Glutamatergic neuron (in vitro differentiated cells): ENCODE results near the gene MAD2L2. TPM values are rescaled to one million over a fixed set of nuclear protein-coding genes. Genes with fewer than 3 reads are reported as not detected.
A peak's percentile ranks its signal among the peaks of the same experiment; 100 is the strongest.

Experiments
- DNase-seq: peaks from one replicate; pipeline ENCODE4 v3.0.0; 2022
- H3K27ac Mint-ChIP-seq: one replicate; pipeline ENCODE4 v1.8.0; 2020; ENCODE audit warnings: mild to moderate bottlenecking, mixed read lengths, inconsistent platforms; ENCODE audit not compliant: unreplicated experiment
- H3K27me3 Mint-ChIP-seq: one replicate; pipeline ENCODE4 v1.8.0; 2020; ENCODE audit warnings: mild to moderate bottlenecking, moderate library complexity, mixed read lengths, inconsistent platforms; ENCODE audit not compliant: unreplicated experiment
- H3K36me3 Mint-ChIP-seq: one replicate; pipeline ENCODE4 v1.8.0; 2020; ENCODE audit warnings: mild to moderate bottlenecking, mixed read lengths, inconsistent platforms; ENCODE audit not compliant: unreplicated experiment
- H3K4me1 Mint-ChIP-seq: one replicate; pipeline ENCODE4 v1.8.0; 2020; ENCODE audit warnings: mild to moderate bottlenecking, low read depth, mixed read lengths, inconsistent platforms; ENCODE audit not compliant: unreplicated experiment
- H3K4me3 Mint-ChIP-seq: one replicate; pipeline ENCODE4 v1.8.0; 2020; ENCODE audit warnings: mild to moderate bottlenecking, mixed read lengths, inconsistent platforms; ENCODE audit not compliant: unreplicated experiment
- H3K9me3 Mint-ChIP-seq: one replicate; pipeline ENCODE4 v1.8.0; 2020; ENCODE audit warnings: mild to moderate bottlenecking, moderate library complexity, mixed read lengths, inconsistent platforms; ENCODE audit not compliant: unreplicated experiment
- total RNA-seq: library from RNA; stranded (reverse); fragmentation: NEBNext Ultra II Directional; extraction: Animal tissue kit (Norgen Biotek cat#: 25700); gene quantifications from one replicate; pipeline ENCODE4 v1.2.1, GENCODE V29; 2021; ENCODE audit not compliant: unreplicated experiment
- TF ChIP-seq, protein P1 (sequence below): fragments of 200-600 bp; sonication (generic); IDR thresholded peaks from one replicate; pipeline ENCODE4 v1.5.0; 2021; ENCODE audit not compliant: partially characterized antibody, unreplicated experiment

Gene MAD2L2
- total RNA-seq, 1 donor from 2014 or later = 90.2 TPM

DNA sequence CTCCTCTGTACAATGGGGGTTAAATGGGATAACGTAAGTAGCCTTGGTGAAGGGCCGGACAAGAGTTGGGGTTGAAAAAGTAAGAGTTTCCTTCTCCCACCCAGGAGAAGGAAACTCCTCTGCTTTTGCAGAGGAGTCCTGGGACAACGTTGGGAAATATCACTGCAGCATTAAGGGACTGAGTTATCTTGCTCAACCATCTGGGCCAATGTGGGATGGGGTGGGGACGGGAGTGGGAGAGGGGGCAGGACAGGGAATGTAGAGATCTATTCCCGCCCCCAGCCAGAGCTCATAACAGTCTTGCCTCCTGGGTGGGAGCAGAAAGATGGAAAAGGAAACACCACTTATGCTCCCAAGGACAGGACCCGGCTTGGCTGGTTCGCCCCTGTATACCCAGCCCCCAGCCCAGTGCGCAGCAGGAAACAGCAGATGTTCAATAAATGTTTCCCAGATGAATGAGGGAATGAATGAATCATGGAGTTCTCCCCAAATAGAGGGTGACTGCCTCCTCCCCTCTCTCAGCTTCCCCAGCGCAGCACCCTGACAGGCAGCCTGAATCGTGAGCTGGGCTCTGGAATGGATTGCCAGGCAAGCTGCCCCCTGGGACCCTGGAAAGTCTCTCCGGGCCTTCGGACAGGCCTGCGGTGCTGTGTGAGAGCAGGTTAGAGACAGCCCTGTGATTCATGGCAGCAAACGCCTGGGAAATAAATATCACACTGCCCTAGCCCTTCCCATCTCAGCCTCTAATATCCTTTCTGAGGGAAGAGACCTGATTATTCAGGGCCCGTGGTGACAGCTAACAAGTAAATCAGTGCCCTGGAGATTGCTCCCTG is 51.5 kb downstream of the MAD2L2 start:
- peaks cover 3% of the 10 kb centered on the region for H3K9me3 Mint-ChIP-seq
- peaks cover 2% of the 10 kb centered on the region for H3K27me3 Mint-ChIP-seq
- peak; percentile 64 for DNase-seq
- no peak overlapping the region for H3K27ac Mint-ChIP-seq
- peak overlapping the region; percentile 30 for H3K4me3 Mint-ChIP-seq
- TF ChIP-seq, protein P1, sequence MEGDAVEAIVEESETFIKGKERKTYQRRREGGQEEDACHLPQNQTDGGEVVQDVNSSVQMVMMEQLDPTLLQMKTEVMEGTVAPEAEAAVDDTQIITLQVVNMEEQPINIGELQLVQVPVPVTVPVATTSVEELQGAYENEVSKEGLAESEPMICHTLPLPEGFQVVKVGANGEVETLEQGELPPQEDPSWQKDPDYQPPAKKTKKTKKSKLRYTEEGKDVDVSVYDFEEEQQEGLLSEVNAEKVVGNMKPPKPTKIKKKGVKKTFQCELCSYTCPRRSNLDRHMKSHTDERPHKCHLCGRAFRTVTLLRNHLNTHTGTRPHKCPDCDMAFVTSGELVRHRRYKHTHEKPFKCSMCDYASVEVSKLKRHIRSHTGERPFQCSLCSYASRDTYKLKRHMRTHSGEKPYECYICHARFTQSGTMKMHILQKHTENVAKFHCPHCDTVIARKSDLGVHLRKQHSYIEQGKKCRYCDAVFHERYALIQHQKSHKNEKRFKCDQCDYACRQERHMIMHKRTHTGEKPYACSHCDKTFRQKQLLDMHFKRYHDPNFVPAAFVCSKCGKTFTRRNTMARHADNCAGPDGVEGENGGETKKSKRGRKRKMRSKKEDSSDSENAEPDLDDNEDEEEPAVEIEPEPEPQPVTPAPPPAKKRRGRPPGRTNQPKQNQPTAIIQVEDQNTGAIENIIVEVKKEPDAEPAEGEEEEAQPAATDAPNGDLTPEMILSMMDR = no peak
- no peaks in the 10 kb centered on the region for H3K36me3 Mint-ChIP-seq
- peaks cover 8% of the 10 kb centered on the region for H3K4me1 Mint-ChIP-seq

DNA sequence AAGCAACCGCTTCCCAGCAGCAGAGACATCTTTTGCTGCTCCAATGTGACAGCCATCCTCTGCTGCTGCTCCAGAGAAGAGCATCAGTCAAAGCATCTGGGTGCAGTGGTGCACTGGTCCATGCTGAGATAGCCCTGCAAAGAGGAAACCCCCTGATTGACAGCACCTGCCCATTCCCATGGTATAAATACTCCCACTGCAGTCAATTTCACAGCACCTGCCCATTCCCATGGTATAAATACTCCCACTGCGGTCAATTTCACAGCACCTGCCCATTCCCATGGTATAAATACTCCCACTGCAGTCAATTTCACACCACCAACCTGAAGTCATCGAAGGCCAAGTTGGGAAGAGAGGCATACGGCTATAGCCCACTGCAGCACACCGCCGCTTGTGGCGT is 52.2 kb downstream of the MAD2L2 start:
- Mint-ChIP-seq H3K27me3 (peaks cover 2% of the 10 kb centered on the region), H3K4me3 (peak overlapping the region; percentile 30), H3K9me3 (peaks cover 3% of the 10 kb centered on the region), H3K4me1 (peaks cover 8% of the 10 kb centered on the region), H3K27ac (no peak overlapping the region), H3K36me3 (no peaks in the 10 kb centered on the region)
- TF ChIP-seq, protein P1 = no peak
- DNase-seq = no peak

DNA sequence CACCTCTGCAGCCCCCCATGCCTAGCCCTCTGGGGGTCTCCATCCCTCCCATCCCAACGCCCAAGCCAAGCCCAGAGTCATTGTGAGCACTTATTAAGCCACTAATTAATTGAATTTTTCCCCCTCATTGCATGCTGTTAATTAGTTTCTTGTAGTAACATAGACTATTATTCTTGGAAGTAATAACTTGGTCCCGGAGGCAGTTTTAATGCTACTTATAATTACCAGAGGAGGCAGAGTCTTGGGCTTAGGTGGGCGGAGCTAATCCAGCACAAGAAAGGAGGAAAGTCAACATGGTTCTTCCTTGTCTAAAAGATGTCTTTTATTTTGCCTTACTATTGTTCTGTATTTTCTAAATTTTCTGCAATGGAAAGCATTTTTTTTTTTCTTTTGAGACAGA is 54.4 kb downstream of the MAD2L2 start:
- no peaks in the 10 kb centered on the region for H3K36me3 Mint-ChIP-seq
- no peak overlapping the region for H3K27ac Mint-ChIP-seq
- DNase-seq = no peak
- peaks cover 5% of the 10 kb centered on the region for H3K27me3 Mint-ChIP-seq
- peaks cover 8% of the 10 kb centered on the region for H3K9me3 Mint-ChIP-seq
- H3K4me1 Mint-ChIP-seq = peaks cover 15% of the 10 kb centered on the region
- TF ChIP-seq, protein P1 = no peak
- H3K4me3 Mint-ChIP-seq = no peak overlapping the region

Other genes with a start within 250 kb of the MAD2L2 start
- 179 TPM for gene DISP3, start 202.0 kb downstream of the MAD2L2 start, total RNA-seq
- 22.2 TPM for gene FBXO2, start 26.7 kb downstream of the MAD2L2 start, total RNA-seq
- gene FBXO44, start 26.3 kb downstream of the MAD2L2 start, total RNA-seq = 51.7 TPM
- gene FBXO6, start 16.9 kb downstream of the MAD2L2 start, total RNA-seq = 1.3 TPM
- 111 TPM for gene DRAXIN, start 10.6 kb upstream of the MAD2L2 start, total RNA-seq
- gene AGTRAP, start 55.0 kb upstream of the MAD2L2 start, total RNA-seq = 6.1 TPM
- gene C1orf167, start 81.0 kb upstream of the MAD2L2 start, total RNA-seq = not detected
- 83.2 TPM for gene MTHFR, start 124.8 kb upstream of the MAD2L2 start, total RNA-seq
- gene CLCN6, start 125.0 kb upstream of the MAD2L2 start, total RNA-seq = 94.3 TPM
- not detected for gene NPPA, start 166.6 kb upstream of the MAD2L2 start, total RNA-seq
- gene NPPB, start 177.8 kb upstream of the MAD2L2 start, total RNA-seq = not detected
- gene KIAA2013, start 245.3 kb upstream of the MAD2L2 start, total RNA-seq = 35.7 TPM